Right lobe of liver (tissue), 6 donors: ENCODE results near the gene PSMB9. TPM values are rescaled to one million over a fixed set of nuclear protein-coding genes. Genes with fewer than 3 reads are reported as not detected.
A peak's percentile ranks its signal among the peaks of the same experiment; 100 is the strongest.

Experiments
- ATAC-seq, 4 donors: fragments of 200-7000 bp; cut with Tn5 transposase; one replicate each; pipeline ENCODE4 v1.9.1; 2020; ENCODE audit warnings: mild to moderate bottlenecking in 4 of 4, moderate library complexity in 4 of 4
- DNase-seq, 3 donors: peaks; one replicate each; pipeline ENCODE4 v3.0.0-alpha.2; 2020
- H3K27ac ChIP-seq, 3 donors: fragments of 200-600 bp; one replicate each; pipeline ENCODE4 v1.8.0; 2022
- H3K27me3 ChIP-seq, 2 donors: fragments of 200-600 bp; one replicate each; pipeline ENCODE4 v1.8.0; 2022
- H3K36me3 ChIP-seq, 4 donors: fragments of 200-600 bp; sonication (generic) in 1 of 4; one replicate each; pipeline versions ENCODE4 v1.5.1 to v1.8.0; 2017 to 2022; ENCODE audit warnings: control low read depth in 1 of 4
- H3K4me1 ChIP-seq, 4 donors: fragments of 200-600 bp; sonication (generic) in 1 of 4; one replicate each; pipeline versions ENCODE4 v1.5.1 to v1.8.0; 2017 to 2022; ENCODE audit warnings: control low read depth in 1 of 4
- H3K4me3 ChIP-seq, 3 donors: fragments of 200-600 bp; one replicate each; pipeline ENCODE4 v1.8.0; 2022
- H3K9me3 ChIP-seq, 4 donors: fragments of 200-600 bp; sonication (generic) in 1 of 4; one replicate each; pipeline versions ENCODE4 v1.5.1 to v1.8.0; 2017 to 2022; ENCODE audit warnings: control low read depth in 1 of 4
- POLR2A ChIP-seq: fragments of 450-650 bp; IDR thresholded peaks from one replicate; pipeline ENCODE4 v1.6.1; 2017; ENCODE audit warnings: antibody characterized with exemption, mild to moderate bottlenecking
- whole genome bisulfite sequencing: methylation state at CpG from one replicate; pipeline ENCODE4 v1.1.6; 2018; ENCODE audit warnings: low coverage, low lambda C conversion rate; ENCODE audit not compliant: insufficient coverage; ENCODE audit errors: missing lambda C conversion rate; 5-methylcytosine and 5-hydroxymethylcytosine counted together
- intact Hi-C, 2 donors: fragments of 100-400 bp; cut with DNase I; formaldehyde crosslinking; loops; one replicate each; pipeline versions ENCODE4 v1.11.2 to v1.14.1; 2022
- total RNA-seq, 6 experiments: library from RNA; depleted of rRNA in 2 of 6; stranded (reverse); fragments of >200 nt in 2 of 6; fragmentation: NEBNext Ultra II Directional in 3 of 6; extraction: Animal tissue kit (Norgen Biotek cat#: 25700) in 3 of 6; gene quantifications; one replicate each; pipeline versions ENCODE4 v1.1.0 to v1.2.4, GENCODE V29; 2016 to 2023
- TF ChIP-seq, protein P1 (sequence below), 4 donors: fragments of 200-600 bp in 3 of 4; fragments of 450-650 bp in 1 of 4; IDR thresholded peaks; one replicate each; pipeline versions ENCODE4 v1.5.1 to v1.8.0; 2016 to 2022; ENCODE audit warnings: antibody characterized with exemption in 4 of 4, mild to moderate bottlenecking in 2 of 4
- donor health status: DM: no; HTN: yes; CAD: no.
- donor health status: DM: no; HTN: no; CAD: no.
- donor health status: DM: no; HTN: no; CAD: no.
- donor health status: DM: no; HTN: yes; CAD: no.
- donor health status: DM: no; HTN: yes; CAD: no.

PSMB9 gene
- total RNA-seq, 6 experiments from 2014 or later = 7.1 to 33.2 (median 18.0) TPM

DNA sequence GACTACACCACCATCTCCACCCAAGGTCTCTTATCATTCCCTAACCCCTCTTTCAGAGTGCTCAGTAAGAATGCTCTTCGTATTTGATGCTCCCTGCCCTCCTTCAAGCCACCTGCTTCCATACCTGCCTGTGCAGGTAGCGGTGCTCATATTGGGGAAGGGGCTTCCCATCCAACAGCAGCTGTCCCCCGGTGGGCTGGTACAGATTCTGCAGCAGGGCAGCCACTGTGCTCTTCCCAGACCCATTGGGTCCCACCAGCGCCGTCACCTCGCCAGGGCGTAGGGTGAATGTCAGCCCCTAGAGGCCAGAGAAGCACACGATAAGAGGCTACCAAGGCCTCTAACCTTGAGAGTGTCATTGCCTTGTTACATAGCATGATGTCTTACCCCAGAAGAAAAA lies 6.2 kb upstream of the PSMB9 start:
- peaks cover 10 to 52% (median 21%) of the 10 kb centered on the region in 4 donors for H3K36me3 ChIP-seq
- H3K9me3 ChIP-seq = no peaks in the 10 kb centered on the region
- H3K4me1 ChIP-seq = peaks cover 0 to 22% (median 6%) of the 10 kb centered on the region in 4 donors

DNA sequence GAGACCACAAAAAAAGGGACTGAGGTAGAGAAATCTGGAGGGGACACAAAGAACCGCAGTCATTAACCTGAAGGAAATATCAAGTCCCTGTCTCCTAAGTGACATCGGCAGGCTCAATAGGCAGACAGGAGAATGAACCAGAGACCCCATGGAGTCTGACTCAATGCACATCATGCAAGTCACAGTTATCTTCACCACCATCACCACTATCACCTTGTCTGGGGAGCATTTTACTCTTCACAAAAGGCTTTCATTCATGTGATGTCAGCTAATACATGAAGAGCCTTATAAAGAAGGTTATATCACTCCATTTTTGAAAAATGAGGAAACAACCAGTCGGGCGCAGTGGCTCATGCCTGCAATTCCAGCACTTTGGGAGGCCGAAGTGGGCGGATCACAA lies 4.9 kb upstream of the PSMB9 start:
- no peak overlapping the region for H3K4me3 ChIP-seq
- intact Hi-C loops = no loop called here

More for the DNA sequence above, 6.2 kb upstream of the PSMB9 start:
- DNase-seq (no peak), ATAC-seq (no peak)
- Histone ChIP-seq H3K4me3 (no peak overlapping the region), H3K27ac (no peak overlapping the region), H3K27me3 (no peaks in the 10 kb centered on the region)
- intact Hi-C loops = no loop called here
- TF ChIP-seq, protein P1, sequence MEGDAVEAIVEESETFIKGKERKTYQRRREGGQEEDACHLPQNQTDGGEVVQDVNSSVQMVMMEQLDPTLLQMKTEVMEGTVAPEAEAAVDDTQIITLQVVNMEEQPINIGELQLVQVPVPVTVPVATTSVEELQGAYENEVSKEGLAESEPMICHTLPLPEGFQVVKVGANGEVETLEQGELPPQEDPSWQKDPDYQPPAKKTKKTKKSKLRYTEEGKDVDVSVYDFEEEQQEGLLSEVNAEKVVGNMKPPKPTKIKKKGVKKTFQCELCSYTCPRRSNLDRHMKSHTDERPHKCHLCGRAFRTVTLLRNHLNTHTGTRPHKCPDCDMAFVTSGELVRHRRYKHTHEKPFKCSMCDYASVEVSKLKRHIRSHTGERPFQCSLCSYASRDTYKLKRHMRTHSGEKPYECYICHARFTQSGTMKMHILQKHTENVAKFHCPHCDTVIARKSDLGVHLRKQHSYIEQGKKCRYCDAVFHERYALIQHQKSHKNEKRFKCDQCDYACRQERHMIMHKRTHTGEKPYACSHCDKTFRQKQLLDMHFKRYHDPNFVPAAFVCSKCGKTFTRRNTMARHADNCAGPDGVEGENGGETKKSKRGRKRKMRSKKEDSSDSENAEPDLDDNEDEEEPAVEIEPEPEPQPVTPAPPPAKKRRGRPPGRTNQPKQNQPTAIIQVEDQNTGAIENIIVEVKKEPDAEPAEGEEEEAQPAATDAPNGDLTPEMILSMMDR (IDR thresholded peaks at IDR 0.05) = no peak
- whole genome bisulfite sequencing = no CpG with 5 or more reads among the region's 8 CpGs

DNA sequence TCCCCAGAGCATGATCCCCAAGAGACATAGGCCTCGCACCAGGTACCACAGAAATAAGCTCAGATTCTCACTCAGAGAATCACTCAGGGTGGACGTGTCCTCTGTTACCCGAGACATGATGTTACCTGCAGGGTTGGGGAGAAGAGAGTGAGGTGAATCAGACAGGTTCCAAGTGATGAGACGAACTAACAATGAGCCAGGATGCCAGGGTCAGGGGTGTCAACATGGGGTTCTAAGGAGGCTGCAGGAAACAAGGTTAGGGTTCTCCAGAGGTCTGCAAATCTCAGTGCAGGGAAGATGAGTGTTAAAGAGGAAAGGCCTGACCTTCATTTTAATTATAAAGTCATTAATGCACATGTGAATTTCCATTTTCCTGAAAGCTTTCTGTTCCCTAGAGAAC lies 3.0 kb upstream of the PSMB9 start:
- TF ChIP-seq, protein P1 (IDR thresholded peaks at IDR 0.05) = no peak
- no peak for TF ChIP-seq POLR2A
- ATAC-seq = no peak
- Histone ChIP-seq H3K27me3 (no peaks in the 10 kb centered on the region), H3K36me3 (peaks cover 10 to 46% (median 18%) of the 10 kb centered on the region in 4 donors), H3K4me1 (peaks cover 0 to 19% (median 4%) of the 10 kb centered on the region in 4 donors), H3K4me3 (no peak overlapping the region), H3K27ac (no peak overlapping the region), H3K9me3 (no peaks in the 10 kb centered on the region)
- 84% methylated on average over 4 of the region's 4 CpGs for whole genome bisulfite sequencing
- intact Hi-C loops = no loop called here
- DNase-seq = no peak

More for the DNA sequence above, 4.9 kb upstream of the PSMB9 start:
- Histone ChIP-seq H3K4me1 (peaks cover 0 to 16% (median 5%) of the 10 kb centered on the region in 4 donors), H3K36me3 (peaks cover 10 to 52% (median 21%) of the 10 kb centered on the region in 4 donors), H3K27ac (no peak overlapping the region), H3K9me3 (no peaks in the 10 kb centered on the region), H3K27me3 (no peaks in the 10 kb centered on the region)
- no peak for ATAC-seq
- whole genome bisulfite sequencing = 71% methylated on average over 6 of the region's 6 CpGs
- TF ChIP-seq POLR2A = no peak
- TF ChIP-seq, protein P1 (IDR thresholded peaks at IDR 0.05) = no peak
- DNase-seq = no peak

DNA sequence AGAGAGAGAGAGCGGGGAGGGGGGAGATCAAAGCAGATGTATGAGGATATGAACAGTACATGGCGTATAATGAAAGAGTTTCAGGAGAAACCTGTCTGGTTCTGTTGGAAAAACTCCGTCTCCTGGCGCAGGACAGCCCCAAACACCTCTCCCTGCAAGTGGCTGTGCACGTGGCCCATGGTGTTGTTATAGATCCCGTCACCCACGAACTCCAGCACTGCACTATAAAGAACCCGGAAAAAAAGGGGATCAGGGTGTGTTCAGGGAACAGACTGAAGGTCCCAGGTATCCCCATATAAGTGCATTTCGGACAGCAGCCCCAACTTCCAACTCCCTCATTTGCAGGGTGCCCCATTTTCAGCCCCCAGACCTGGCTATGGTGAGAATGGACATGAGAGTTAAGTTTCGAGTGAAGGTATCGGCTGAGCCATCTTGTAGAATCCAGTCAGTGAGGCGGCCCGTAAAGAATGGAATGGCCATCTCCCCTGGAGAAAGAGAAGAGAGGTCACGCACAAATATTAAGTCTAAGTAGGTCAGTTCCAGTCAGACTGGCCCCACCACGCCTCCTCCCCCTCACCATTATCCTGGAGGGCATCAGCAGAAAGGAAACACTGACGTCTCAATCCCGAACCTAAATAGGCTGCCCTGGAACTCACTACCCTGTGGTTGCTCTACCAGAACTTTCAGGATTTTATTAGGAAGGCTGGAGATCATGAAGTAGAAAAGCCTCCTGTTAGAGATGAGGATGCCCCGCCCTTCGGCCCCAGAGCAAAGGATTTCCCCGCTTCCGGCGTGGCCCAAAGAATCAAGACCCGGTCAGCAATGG lies 1.8 kb upstream of the PSMB9 start:
- Histone ChIP-seq H3K4me1 (peaks cover 0 to 19% (median 4%) of the 10 kb centered on the region in 4 donors), H3K27me3 (no peaks in the 10 kb centered on the region), H3K4me3 (peak overlapping the region; percentile 96 to 99 (median 98)), H3K27ac (peak overlapping the region; percentile 97 to 99 (median 98)), H3K36me3 (peaks cover 5 to 36% (median 14%) of the 10 kb centered on the region in 4 donors), H3K9me3 (no peaks in the 10 kb centered on the region)
- 29% methylated on average over 15 of the region's 23 CpGs for WGBS
- DNase-seq (peak in 1 of 3 donors; percentile 55), ATAC-seq (no peak)
- intact Hi-C loops = no loop called here
- TF ChIP-seq, protein P1 (IDR thresholded peaks at IDR 0.05) = no peak
